ENCODE results near the gene UROC1.
"Not testable (repeated sequence)": the region's sequence is repeated elsewhere in the genome, so short reads cannot be mapped to it uniquely, and the experiment has no call there.

DNA sequence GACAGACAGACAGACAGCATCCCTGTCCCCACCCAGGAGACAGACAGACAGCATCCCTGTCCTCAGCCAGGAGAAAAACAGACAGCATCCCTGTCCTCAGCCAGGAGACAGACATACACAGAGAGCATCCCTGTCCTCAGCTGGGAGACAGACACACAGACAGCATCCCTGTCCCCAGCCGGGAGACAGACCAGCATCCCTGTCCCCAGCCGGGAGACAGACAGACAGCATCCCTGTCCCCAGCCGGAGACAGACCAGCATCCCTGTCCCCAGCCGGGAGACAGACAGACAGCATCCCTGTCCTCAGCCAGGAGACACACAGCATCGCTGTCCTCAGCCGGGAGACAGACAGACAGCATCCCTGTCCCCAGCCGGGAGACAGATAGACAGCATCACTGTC, 17.1 kb upstream of the UROC1 start:
- not testable (repeated sequence) for TF ChIP-seq EZH2phosphoT487 (IDR thresholded peaks at IDR 0.05; ENCODE audit: unreplicated experiment); POLR2AphosphoS5 (IDR thresholded peaks at IDR 0.05; ENCODE audit: low read depth); CREB1 (CRISPR knock-in tag; IDR thresholded peaks at IDR 0.05; ENCODE audit: low read depth); STAT1 (IDR thresholded peaks at IDR 0.05; ENCODE audit: unreplicated experiment); JUNB (IDR thresholded peaks at IDR 0.05; ENCODE audit: unreplicated experiment); ETS1 (IDR thresholded peaks at IDR 0.05); EZH2 (IDR thresholded peaks at IDR 0.05; ENCODE audit: low read depth, unreplicated experiment); REST (IDR thresholded peaks at IDR 0.05; ENCODE audit: unreplicated experiment); ZNF331 (CRISPR knock-in tag; IDR thresholded peaks at IDR 0.05; ENCODE audit: low read depth)
- TF ChIP-seq, protein P1, sequence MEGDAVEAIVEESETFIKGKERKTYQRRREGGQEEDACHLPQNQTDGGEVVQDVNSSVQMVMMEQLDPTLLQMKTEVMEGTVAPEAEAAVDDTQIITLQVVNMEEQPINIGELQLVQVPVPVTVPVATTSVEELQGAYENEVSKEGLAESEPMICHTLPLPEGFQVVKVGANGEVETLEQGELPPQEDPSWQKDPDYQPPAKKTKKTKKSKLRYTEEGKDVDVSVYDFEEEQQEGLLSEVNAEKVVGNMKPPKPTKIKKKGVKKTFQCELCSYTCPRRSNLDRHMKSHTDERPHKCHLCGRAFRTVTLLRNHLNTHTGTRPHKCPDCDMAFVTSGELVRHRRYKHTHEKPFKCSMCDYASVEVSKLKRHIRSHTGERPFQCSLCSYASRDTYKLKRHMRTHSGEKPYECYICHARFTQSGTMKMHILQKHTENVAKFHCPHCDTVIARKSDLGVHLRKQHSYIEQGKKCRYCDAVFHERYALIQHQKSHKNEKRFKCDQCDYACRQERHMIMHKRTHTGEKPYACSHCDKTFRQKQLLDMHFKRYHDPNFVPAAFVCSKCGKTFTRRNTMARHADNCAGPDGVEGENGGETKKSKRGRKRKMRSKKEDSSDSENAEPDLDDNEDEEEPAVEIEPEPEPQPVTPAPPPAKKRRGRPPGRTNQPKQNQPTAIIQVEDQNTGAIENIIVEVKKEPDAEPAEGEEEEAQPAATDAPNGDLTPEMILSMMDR (conservative IDR thresholded peaks at IDR 0.05; ENCODE audit: low read depth in 2 of 2) = not testable (repeated sequence)
